ENCODE data around the gene TMEM240.
"Not testable (repeated sequence)": the region's sequence is repeated elsewhere in the genome, so short reads cannot be mapped to it uniquely, and the experiment has no call there.

The TMEM240 gene

DNA sequence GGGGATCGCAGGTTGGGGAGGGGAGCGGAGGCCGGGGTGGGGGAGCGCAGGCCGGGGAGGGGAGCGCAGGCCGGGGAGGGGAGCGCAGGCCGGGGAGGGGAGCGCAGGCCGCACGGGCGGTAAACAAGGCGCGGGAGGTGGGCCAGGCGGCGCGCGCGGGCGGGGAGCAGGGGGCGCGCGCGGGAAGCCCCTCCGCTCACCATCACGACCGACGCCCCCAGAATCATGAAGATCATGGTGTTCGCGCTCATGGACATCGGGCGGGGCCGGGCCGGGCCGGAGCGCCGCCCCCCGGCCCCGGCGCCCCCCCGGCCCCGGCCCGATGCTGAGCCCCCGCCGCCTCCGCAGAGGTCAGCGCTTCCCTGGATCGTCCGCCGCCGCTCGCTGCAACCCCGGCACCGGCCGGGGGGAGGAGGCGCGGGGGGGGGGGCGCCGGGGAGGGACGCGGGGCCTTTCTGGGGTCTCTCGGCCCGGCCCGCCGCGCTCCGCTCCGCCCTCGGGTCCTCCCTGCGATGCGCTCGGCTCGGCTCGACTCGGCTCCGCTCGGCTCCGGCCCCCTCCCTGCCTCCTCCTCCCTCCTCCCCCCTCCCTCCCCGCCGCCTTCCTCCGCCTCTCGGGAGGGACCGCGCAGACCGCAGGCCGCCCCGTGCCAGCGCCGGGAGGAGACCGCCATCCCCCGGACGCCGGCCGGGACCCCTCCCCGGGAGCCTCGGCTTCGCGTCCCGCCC is at the start of gene TMEM240:
Gene TMEM240 (minus strand): TSS at position 535 of the 728 bp plus-strand sequence. CDS start 278 bp downstream, at position 257.
- DNase-seq, result peak; percentile 9 to 56 (median 40)

- DNase-seq, result no peak
Measured at GRCh38 chr1:1583347-1584010, 43.1 kb upstream of the TMEM240 start.

DNA sequence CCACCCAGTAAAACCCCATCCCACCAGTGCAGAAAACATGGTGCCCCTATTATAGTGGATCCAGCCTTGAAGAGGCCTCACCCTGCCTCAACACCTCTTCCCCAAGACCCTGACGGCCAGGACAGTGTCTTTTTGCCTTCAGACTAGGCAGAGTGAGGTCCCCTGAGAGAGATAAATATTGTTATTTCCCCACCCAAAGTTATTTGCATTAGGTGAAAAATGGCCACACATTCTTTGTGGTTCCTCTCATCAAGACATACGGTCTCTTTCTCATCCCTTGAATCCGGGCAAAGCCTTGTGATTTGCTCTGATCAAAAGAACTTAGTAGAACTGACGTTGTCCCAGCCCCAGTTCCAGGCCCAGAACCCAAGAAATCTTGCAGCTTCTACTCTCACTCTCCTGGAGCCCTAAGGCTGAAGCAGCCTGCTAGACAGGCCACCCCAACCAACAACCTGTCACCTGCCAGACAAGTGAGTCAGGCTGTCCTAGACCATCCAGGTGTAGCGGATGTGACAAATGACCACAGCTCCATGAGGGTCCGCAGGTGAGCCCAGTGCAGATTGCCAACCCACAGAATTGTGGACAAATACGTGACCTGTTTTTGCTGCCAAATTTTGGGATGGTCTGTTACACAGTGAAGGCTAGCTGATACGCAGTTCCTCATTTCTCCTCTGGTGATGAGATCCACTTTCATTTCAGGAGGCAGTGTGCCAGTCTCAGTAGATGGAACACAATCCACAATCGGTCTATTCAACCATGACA is 42.3 kb upstream of the TMEM240 start:
- no peak for DNase-seq

DNA sequence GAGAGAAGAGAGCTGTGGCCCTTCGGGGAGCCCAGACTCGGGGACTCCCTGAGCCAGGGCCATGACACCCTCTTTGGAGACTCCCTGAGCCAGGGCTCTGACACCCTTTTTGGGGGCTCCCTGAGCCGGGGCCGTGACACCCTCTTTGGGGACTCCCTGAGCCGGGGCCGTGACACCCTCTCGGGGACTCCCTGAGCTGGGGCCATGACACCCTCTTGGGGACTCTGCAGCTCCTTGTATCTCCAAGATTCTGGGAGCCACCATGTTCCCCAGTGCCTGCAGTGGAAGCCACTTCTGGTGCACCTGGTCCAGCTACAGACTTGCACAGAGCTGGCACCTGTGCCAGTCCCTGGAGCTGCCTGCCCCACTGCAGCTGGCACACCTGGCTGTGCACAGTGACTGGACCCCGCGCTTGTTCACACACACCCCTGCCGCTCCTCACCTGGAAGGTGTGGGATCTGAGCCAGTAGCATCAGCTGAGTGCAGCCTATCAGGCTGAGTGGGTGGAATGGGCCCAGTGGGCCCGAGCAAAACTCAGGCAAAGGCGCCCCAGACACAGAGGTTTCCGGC is 38.0 kb upstream of the TMEM240 start:
- DNase-seq, result no peak

- DNase-seq, result no peak
Measured at GRCh38 chr1:1577367-1578011, 37.1 kb upstream of the TMEM240 start.

- peak; percentile 88 to 97 (median 90) for DNase-seq
Measured at GRCh38 chr1:1574721-1575537, 34.5 kb upstream of the TMEM240 start, which contains the start of gene SSU72. TSS of gene SSU72 (minus strand) at chr1:1574863. CDS start at chr1:1574557, 306 bp downstream.

- DNase-seq, result peak; percentile 68 to 97 (median 86)
Measured at GRCh38 chr1:1573843-1574720, 33.7 kb upstream of the TMEM240 start.

- DNase-seq, result no peak
Measured at GRCh38 chr1:1569341-1569740, 28.9 kb upstream of the TMEM240 start.

- no peak for DNase-seq
Measured at GRCh38 chr1:1567891-1568291, 27.5 kb upstream of the TMEM240 start.

DNA sequence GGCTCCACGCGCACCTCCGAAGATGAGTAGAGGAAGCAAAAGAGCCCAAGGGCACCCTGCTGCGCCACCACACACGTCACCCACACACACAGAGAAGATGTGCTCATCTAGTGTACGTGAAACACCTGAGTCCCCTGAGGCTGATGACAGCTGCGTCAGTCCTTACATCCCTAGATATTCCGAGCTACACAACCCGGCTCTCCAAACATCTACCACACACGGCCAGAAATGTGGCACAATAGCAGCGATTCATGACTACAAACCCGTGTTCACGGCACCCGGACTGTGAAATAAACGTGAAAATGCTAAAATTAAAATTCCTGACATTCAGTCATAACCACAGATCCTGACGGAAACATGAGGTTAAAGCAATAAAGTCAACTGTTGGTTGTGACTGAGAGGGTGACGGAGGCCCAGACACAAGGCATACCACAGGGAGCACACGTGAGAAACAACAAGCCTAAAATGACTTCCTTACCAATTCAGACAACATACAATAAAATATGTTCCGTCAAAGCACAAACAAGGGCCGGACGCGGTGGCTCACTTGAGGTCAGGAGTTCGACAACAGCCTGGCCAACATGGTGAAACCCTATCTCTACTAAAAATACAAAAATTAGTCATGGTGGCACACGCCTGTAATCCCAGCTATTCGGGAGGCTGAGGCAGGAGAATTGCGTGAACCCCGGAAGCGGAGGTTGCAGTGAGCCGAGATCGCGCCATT is 26.9 kb upstream of the TMEM240 start:
- DNase-seq, result no peak

- no peak for DNase-seq
Measured at GRCh38 chr1:1565340-1565739, 24.9 kb upstream of the TMEM240 start.

DNA sequence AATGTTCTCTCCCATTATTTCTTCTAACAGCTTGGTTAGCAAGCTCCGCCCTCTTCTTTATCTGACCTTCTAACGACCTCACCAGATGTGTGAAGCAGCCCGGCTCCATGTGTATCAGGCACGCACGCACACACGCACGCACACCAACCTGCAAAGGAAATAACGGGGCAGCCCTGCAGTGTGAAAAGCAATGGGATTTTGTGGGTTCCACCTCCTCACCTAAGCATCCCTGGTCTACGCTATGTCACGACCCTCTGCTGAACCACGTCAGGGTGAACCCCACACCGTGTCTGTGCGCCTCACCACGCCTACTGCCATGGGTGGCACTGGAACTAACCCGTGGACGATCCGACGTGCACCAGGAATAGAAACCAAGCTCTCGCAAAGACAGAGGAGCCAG is 23.8 kb upstream of the TMEM240 start:
- no peak for DNase-seq

DNA sequence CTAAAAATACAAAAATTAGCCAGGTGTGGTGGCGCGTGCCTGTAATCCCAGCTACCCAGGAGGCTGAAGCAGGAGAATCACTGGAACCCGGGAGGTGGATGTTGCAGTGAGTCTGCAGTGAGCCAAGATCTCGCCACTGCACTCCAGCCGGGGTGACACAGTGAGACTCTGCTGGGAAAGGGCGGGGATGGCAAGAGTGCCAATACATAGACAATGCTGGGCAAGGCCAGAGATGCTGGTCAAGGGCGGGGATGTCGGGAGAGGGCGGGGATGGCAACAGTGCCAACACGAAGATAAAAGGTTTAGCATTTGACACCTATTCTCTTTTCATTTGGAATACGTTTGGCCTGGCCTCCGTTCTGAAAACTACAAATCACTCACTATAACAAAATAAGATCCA is 23.3 kb upstream of the TMEM240 start:
- DNase-seq, result no peak

DNA sequence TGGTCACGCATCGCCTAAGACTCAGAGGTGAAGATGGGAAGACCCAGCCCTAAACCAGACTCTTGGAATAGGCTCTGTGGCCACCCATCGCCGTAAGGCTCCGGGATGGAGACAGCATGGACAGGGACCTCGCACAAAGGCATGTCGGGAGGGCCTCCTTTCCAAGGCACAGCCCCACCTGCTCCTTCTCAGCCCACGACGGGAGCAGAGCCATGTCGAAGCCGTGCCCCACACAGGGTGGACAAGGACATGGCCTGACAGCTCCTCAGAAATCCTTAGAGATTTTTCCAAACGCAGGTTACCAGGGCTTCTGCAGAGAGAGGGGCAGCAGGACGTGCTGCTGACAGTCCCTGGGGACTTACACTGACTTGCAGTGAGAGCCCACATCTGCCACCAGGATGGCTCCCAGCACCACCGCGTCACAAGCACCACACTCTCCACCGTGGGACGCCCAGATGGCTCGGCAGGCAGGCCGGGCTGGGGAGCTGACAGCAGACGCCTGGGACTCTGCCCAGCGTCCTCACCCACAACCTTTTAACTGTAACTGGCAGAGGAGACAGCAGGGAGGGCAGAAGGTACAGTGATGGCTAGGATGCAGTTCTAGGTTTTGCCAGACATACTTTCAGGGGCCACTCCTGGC is 22.3 kb upstream of the TMEM240 start:
- no peak for DNase-seq

DNA sequence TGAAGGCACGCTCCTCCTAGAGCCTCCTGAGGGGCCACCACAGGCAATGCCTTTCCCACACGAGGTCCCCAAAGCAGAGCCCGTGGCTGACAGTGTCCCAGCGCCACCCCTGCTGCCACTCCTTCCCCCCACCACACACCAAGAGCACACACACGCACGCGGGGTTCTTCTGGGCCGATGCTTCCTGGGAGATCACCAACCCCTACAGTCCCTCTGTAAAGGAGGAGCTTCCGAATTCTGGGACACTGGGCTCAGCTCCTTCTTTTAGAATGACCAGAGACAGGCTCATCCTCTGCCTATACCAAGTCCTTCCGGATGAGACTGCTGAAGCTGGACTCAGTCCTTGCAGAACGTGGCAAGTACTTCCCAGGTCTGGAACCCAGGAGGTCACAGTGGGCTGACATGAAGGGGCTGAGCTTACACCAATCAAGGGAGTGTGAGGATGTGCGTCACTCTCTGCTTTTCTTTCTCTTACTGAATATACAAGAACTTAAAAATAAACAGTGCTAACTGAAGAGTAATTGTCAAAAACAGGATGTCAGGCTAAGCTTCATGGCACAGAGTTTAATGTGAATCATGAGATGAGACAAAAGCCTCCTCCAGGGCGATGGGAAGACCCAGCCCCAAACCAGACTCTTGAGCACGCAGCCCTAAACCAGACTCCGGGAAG is 21.5 kb upstream of the TMEM240 start:
- no peak for DNase-seq

DNA sequence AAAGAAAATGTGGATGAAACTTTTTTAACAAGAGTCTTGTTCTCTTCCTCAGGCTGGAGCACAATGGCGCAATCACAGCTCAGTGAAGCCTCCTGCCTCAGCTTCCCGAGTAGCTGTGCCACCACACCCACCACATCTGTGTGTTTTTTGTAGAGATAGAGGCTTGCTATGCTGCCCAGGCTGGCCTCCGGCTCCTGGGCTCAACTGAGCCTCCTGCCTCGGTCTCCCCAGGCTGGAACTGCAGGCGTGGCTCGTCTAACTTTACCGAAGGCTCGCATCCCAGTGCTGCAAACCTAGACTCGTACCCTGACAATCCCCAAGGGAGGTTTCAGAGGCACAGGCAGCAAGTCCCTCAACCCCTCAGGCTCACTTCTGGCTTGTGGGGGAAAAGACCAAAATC is 19.8 kb upstream of the TMEM240 start:
- no peak for DNase-seq

- DNase-seq, result no peak
Measured at GRCh38 chr1:1559066-1559465, 18.6 kb upstream of the TMEM240 start.

- no peak for DNase-seq
Measured at GRCh38 chr1:1558591-1558990, 18.2 kb upstream of the TMEM240 start.

DNA sequence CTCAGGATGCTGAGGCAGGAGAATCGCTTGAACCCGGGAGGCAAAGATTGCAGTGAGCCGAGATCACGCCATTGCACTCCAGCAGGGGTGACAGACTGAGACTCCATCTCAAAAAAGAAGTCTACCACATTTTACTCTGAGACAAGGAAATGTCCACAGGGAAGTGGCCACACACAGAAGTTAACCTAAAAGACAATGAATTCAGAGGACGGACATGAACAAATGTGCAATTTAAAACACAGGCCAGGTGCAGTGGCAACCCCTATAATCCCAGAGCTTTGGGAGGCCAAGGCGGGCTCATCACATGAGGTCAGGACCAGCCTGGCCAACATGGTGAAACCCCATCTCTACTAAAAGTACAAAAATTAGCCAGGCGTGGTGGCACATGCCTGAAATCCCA is 17.3 kb upstream of the TMEM240 start:
- DNase-seq, result not testable (repeated sequence)
